AG08396 (cell line): Measurements from ENCODE around the gene GNAS-AS1.

Experiments used
- DNase-seq: peaks from one replicate; pipeline ENCODE4 v3.0.0; 2012; ENCODE audit warnings: low spot score, mixed read lengths

GNAS-AS1 gene

DNA sequence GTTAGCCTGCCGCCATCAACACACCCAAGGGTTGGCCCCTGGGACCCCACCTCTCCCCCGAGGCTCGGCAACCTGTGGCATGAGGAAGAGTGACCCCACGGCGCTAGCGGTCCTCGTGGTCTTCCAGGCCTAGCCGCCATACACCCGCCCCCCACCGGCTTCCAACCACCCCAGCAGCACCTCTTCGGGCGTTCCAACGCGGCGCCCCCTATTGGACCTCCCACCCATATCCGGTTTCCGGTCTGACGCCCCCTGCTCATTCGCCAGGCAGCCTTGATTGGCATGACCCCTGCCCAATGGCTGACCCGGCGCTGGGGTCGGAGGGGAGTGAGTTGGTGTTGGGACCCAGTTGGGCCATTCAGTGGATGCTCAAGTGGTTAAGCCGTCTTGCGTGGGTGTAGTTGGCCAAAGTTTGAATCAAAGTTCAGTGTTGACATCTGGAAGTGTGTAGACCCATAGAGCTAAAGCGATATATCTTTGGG lies at the start of gene GNAS-AS1:
GNAS-AS1 (minus strand) TSS at position 210 of the 482 bp plus-strand sequence.
- peak; percentile 96 for DNase-seq

GRCh38 chr20:58900397-58900796 lies 49.7 kb upstream of the GNAS-AS1 start:
- no peak for DNase-seq

GRCh38 chr20:58899512-58899911 lies 48.8 kb upstream of the GNAS-AS1 start:
- no peak for DNase-seq

GRCh38 chr20:58898629-58899408 lies 48.1 kb upstream of the GNAS-AS1 start:
- DNase-seq = no peak

DNA sequence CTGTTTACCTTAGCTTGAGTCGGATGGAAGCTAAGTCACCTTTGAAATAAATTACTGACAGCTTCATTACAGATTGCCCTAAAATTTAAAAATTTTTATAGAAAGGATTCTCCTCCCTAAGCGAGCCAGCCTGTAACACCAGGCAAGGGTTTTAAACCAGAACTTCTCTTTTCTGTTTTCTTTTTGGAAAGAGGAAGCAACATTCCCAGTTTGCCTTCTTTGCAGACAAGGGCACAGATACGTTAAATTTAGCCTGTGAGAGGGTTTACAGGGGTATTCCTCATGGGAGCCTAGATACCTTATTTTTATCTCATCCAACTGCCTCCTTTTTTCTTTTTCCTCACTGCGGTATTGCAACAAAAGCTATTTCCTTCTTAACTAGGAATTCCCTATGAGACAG lies 46.8 kb upstream of the GNAS-AS1 start:
- DNase-seq = no peak

GRCh38 chr20:58896820-58897219 lies 46.1 kb upstream of the GNAS-AS1 start:
- DNase-seq = no peak

DNA sequence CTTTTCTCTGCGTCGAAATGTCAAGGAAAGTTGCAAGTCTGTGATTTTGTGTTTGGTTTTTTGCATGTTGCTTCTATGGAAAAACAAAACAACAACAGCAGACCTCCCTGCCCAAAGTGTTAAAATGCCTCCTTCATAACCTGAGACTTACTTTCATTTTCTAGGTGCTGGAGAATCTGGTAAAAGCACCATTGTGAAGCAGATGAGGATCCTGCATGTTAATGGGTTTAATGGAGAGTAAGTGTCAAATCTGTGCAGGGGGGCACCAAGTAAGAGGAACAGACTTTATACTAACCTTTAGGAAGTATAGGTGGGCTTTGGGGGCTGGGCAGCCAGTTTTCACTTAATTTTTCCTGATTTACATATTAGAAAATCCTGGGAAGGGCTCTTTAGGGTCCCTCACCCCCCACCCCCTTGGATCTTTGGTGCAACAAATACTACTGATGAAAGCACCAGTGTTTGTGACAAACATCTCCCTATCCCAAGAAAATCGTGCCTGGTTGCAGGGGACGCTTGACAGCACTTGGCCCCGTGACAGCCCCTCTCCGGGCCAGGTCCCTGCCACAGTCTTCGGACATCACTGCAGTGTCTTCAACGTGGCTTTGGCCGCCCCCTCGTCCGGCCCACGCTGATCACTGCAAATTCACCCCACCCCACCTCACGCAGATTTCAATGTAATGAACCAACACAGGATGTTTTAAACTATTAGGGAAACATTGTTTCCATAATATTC lies 44.9 kb upstream of the GNAS-AS1 start:
- no peak for DNase-seq

- no peak for DNase-seq
Measured at GRCh38 chr20:58894652-58895447, 44.1 kb upstream of the GNAS-AS1 start.

DNA sequence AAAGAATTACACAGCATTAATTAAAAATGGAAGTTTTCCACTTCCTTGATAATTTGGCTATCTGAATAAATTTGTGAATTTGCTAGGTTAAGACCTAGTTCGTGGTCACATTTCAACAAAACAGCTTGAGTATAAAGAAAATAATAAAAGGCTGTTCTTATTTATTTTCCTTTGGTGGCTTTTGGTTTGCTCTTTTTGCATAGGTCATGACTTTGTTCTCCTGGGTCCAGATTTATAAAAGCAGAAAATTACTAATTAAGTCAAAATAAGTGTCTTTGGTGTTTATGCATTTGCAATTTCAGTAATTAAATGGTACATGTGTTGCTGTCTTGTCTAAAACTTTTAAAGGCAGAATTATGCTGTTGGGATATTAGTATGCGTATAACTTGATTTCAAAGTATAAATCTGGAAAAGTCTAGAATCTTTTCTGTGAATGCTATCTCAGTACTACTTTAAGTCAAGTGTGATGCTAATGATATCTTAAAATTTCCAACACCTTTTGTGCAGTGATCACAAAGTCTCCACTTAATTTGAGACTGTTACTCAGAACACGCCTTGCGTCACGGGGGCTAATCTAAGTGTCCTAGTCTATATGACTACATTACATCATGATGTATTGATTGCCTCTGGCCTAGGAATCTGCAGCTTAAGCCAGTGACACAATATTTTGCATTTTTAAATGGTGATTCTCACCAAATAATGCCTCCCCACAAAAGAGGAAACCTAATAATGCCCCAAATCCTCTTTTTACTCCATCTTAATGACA lies 42.8 kb upstream of the GNAS-AS1 start:
- no peak for DNase-seq

GRCh38 chr20:58892932-58893224 lies 42.2 kb upstream of the GNAS-AS1 start:
- no peak for DNase-seq

DNA sequence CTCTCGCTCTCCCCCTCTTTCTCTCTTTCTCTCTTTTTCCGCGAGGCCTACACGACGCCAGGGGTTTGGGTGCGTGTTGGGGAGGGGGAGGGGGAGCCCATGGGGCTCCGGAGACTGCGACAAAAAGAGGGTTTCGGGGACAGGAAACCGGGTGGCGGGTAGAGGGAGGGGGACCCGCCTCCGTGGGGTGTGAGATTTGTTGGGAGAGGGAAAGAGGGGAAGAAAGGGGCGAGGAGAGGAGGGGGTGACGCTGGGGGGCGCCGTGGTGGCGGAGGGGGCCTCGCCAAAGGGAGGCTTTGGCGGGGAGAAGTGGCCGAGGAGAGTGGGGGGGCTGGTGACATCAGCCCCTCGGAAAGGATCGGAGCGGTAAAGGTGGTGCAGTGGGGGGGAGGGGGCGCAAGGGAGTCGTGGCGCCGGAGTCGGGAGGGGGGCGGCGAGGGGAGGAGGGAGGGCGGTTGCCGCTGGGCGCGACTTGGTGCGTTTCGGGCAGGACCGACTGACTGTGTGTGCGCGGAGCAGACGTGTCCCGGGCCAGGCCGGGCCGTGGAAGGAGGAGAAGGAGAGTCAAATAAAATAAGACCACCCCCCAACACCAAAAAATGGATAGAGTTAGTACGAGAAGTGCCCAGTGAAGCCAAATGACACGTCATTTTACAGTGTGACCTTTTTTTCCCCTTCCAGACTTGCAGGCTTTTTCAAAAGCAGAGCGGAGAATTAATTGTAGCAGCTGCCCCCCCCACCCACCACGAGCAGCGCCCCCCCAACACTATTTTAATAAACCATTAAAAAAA lies 41.6 kb upstream of the GNAS-AS1 start:
- DNase-seq = peak; percentile 77

DNA sequence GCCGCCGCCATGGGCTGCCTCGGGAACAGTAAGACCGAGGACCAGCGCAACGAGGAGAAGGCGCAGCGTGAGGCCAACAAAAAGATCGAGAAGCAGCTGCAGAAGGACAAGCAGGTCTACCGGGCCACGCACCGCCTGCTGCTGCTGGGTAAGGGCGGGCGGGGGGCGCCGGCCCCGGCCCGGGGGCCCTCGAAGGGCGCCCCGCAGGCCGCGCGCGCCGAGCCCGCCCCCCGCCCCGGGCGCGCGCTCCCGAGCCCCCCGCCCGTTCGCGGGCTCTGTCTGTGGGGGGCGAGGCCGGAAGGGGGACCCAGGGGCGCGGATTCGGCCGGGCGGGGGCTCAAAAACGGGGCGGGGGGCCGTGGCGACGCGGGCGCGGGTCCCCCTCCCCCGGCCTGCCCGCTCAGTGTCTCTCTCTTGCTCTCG lies 41.0 kb upstream of the GNAS-AS1 start:
- DNase-seq = peak; percentile 43

- DNase-seq = peak; percentile 82
Measured at GRCh38 chr20:58891086-58891717, 40.5 kb upstream of the GNAS-AS1 start.

DNA sequence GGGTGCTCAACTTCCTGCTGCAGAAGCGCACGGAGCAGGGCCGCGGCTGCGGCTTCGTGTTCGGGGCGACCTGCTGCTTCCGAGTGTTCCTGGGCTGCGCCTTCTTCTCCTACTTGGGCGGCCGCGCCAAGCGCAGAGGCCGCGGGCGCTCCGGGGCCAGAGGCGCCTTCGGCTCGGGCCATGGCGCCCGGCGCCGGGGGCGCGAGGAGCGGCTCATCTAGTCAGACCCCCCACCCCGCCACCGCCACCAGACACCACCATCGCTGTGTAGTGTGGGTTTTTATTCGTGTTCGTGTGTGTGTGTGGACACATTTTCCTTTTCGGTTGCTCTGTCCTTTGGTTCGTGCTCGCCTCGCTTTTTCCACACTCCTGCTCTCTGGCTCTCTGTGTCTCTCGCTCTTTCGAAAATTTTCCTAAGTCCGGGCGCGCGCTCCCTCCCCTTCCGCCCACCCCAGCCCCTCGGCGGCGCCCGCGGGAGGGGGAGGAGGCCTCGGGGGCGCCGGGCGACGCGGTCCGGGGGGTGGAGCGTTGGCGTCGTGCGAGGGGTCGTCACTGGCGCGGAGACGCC lies 39.9 kb upstream of the GNAS-AS1 start:
- peak; percentile 80 for DNase-seq

DNA sequence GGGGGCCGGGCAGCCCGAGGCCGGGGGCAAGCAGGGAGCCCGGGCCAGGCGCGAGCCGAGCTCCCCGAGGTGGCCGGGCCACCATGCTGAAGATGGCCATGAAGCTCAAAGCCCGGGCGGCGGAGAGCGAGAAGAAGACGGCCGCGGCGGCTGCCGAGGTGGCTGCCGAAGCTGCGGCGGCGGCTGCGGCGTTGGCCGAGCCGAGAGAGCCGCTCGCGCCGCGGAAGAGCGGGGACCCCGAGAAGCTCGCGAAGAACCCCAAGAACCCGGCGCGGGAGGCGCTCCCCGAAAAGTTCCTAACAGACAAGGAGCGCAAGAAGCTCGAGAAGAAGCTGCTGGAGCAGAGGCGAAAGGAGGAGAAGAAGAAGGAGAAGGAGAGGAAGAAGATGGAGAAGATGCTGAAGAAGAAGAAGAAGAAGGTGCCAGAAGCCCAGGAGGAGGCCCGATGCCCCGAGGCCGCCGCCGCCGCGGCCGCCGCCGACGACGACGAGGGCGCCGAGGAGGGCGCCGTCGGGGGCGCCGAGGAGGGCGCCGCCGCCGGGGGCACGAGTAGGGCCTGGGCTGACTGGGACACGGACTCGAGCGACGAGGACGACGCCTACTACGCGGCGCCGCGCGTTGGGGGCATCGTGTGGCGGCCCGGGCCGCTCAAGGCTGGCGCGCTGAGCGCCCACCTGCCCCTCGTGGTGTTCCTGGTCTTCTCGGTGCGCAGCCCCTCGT lies 39.3 kb upstream of the GNAS-AS1 start:
- no peak for DNase-seq

DNA sequence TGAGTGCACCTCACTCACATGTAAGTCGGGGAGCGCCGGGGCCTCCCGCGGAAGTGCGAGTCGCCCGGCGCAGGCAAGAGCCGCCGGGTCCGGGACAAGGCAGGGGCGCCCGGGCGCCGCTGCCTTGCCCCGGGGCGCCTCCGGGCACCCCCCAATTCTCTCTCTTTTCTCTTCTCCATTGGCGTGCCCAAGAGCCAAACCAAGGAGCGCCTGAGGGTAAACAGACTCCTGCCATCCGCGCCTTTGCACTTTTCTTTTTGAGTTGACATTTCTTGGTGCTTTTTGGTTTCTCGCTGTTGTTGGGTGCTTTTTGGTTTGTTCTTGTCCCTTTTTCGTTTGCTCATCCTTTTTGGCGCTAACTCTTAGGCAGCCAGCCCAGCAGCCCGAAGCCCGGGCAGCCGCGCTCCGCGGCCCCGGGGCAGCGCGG lies 38.6 kb upstream of the GNAS-AS1 start:
- DNase-seq = no peak

DNA sequence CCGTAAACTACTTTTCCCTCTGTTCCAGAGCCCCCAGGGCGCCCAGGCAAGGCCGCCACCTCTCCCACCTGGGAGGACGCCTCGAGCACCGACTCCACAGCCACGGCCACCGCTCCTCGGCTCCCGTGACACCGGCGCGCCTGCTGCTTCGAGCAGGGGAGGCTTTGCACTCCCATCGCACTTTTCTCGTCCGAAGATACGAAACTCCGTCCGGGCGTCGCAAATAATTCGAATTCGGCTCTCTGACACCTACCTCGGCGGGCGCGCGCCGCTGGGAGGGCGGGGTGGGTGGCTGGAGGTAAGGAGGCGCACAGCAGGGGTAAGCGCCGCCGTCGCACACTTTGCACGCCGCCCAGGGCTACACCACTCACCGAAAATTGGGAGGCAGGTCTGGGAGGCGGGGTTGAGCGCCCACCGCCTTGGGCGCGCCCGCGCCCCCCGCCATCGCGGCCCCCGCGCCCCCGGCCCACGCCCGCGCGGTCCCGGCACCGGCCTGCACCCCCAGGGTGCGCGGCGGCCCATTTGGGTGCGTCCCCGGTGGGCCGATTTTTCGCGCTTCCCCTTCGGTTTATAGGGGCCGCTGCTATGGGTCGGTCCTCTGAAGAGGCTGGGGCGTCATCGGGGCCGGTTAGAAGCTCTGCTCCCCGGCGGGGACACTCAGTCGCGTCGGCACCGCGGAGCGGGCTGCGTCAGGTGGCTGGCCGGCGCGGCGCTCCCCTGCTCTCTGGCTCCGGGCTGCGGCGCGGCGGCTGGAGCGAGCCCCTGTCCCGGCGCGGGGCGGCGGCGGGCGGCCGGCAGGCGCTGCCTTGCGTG lies 38.0 kb upstream of the GNAS-AS1 start:
- DNase-seq = peak; percentile 88

- DNase-seq = no peak
Measured at GRCh38 chr20:58888103-58888502, 37.4 kb upstream of the GNAS-AS1 start.

DNA sequence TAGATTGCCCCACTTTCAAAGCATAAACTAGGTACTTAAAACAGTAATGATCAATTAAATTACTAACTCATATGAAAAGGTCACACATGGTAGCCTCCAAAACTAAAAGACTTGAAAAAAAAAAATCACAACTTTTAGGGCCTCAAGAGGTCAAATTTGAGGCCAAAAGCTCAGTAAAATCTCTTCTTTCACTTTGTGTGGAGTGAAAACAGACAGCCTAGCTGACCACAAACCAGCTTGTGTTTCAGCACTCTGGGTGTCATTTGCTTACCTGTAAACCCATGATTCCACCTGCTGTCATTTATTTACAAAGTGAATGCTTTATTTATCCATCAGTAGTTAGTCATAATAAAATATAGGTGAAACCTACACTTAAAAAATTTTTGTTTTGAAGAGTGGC lies 35.8 kb upstream of the GNAS-AS1 start:
- DNase-seq = no peak
